Measurements from ENCODE around the gene KREMEN1.

The KREMEN1 gene

GRCh38 chr22:29145321-29146072 is 72.7 kb downstream of the KREMEN1 start:
- Histone ChIP-seq H3K27me3 (replicated peaks; ENCODE audit: insufficient read depth, low read length) (no peaks in the 10 kb centered on the region), H3K4me3 (ENCODE audit: low read length) (no peak overlapping the region), H2AFZ (ENCODE audit: low read length) (no peak overlapping the region), H3K36me3 (replicated peaks; ENCODE audit: insufficient read depth, low read length) (no peaks in the 10 kb centered on the region), H3K4me1 (ENCODE audit: low read length) (no peaks in the 10 kb centered on the region), H3K9me2 (replicated peaks; ENCODE audit: insufficient read depth, low read length) (no peaks in the 10 kb centered on the region), H3K9me3 (replicated peaks; ENCODE audit: insufficient read depth, low read length) (no peaks in the 10 kb centered on the region), H3K9ac (ENCODE audit: low read length) (no peak overlapping the region), H3K27ac (ENCODE audit: low read length) (no peak overlapping the region), H3K4me2 (ENCODE audit: low read depth, low read length) (no peak overlapping the region), H4K20me1 (ENCODE audit: insufficient read depth, low read length) (no peaks in the 10 kb centered on the region), H3K79me2 (ENCODE audit: low read length) (no peaks in the 10 kb centered on the region), H3F3A (ENCODE audit: insufficient read depth, low read length) (no peaks in the 10 kb centered on the region)
- TF ChIP-seq CTCF (IDR thresholded peaks at IDR 0.05; ENCODE audit: low read length) = no peak
- no peak for TF ChIP-seq EZH2phosphoT487 (IDR thresholded peaks at IDR 0.05; ENCODE audit: low read length)
- no peak for TF ChIP-seq EZH2 (optimal IDR thresholded peaks at IDR 0.05; ENCODE audit: low read depth, low read length)
- DNase-seq = no peak

- no peaks in the 10 kb centered on the region for H3K27me3 ChIP-seq (replicated peaks; ENCODE audit: insufficient read depth, low read length)
- no peak overlapping the region for H3K4me2 ChIP-seq (ENCODE audit: low read depth, low read length)
- no peaks in the 10 kb centered on the region for H3K9me3 ChIP-seq (replicated peaks; ENCODE audit: insufficient read depth, low read length)
- no peaks in the 10 kb centered on the region for H3K36me3 ChIP-seq (replicated peaks; ENCODE audit: insufficient read depth, low read length)
- H3F3A ChIP-seq (ENCODE audit: insufficient read depth, low read length) = no peaks in the 10 kb centered on the region
- no peak for DNase-seq
- H3K27ac ChIP-seq (ENCODE audit: low read length) = no peak overlapping the region
- H3K4me1 ChIP-seq (ENCODE audit: low read length) = no peaks in the 10 kb centered on the region
- no peak overlapping the region for H3K9ac ChIP-seq (ENCODE audit: low read length)
- no peaks in the 10 kb centered on the region for H3K79me2 ChIP-seq (ENCODE audit: low read length)
- no peaks in the 10 kb centered on the region for H3K9me2 ChIP-seq (replicated peaks; ENCODE audit: insufficient read depth, low read length)
- H3K4me3 ChIP-seq (ENCODE audit: low read length) = no peak overlapping the region
- no peak overlapping the region for H2AFZ ChIP-seq (ENCODE audit: low read length)
- TF ChIP-seq EZH2phosphoT487 (IDR thresholded peaks at IDR 0.05; ENCODE audit: low read length) (no peak), CTCF (IDR thresholded peaks at IDR 0.05; ENCODE audit: low read length) (no peak)
- no peaks in the 10 kb centered on the region for H4K20me1 ChIP-seq (ENCODE audit: insufficient read depth, low read length)
Observed at GRCh38 chr22:29146091-29146560, 73.3 kb downstream of the KREMEN1 start.

GRCh38 chr22:29146771-29147170 is 73.9 kb downstream of the KREMEN1 start:
- no peaks in the 10 kb centered on the region for H3K36me3 ChIP-seq (replicated peaks; ENCODE audit: insufficient read depth, low read length)
- H3K4me1 ChIP-seq (ENCODE audit: low read length) = no peaks in the 10 kb centered on the region
- H4K20me1 ChIP-seq (ENCODE audit: insufficient read depth, low read length) = no peaks in the 10 kb centered on the region
- no peak for TF ChIP-seq CTCF (IDR thresholded peaks at IDR 0.05; ENCODE audit: low read length)
- no peak for TF ChIP-seq EZH2 (optimal IDR thresholded peaks at IDR 0.05; ENCODE audit: low read depth, low read length)
- TF ChIP-seq EZH2phosphoT487 (IDR thresholded peaks at IDR 0.05; ENCODE audit: low read length) = no peak
- H3K79me2 ChIP-seq (ENCODE audit: low read length) = no peaks in the 10 kb centered on the region
- H3K27ac ChIP-seq (ENCODE audit: low read length) = no peak overlapping the region
- no peak for DNase-seq
- no peak overlapping the region for H3K4me2 ChIP-seq (ENCODE audit: low read depth, low read length)
- H3F3A ChIP-seq (ENCODE audit: insufficient read depth, low read length) = no peaks in the 10 kb centered on the region
- H3K9me2 ChIP-seq (replicated peaks; ENCODE audit: insufficient read depth, low read length) = no peaks in the 10 kb centered on the region
- H3K9me3 ChIP-seq (replicated peaks; ENCODE audit: insufficient read depth, low read length) = no peaks in the 10 kb centered on the region
- no peak overlapping the region for H2AFZ ChIP-seq (ENCODE audit: low read length)
- no peak overlapping the region for H3K4me3 ChIP-seq (ENCODE audit: low read length)
- H3K9ac ChIP-seq (ENCODE audit: low read length) = no peak overlapping the region
- no peaks in the 10 kb centered on the region for H3K27me3 ChIP-seq (replicated peaks; ENCODE audit: insufficient read depth, low read length)

All from MM.1S (cell line).